Suprapubic skin (tissue), 4 donors: ENCODE results near the gene PIANP.
"Not testable (repeated sequence)": the region's sequence is repeated elsewhere in the genome, so short reads cannot be mapped to it uniquely, and the experiment has no call there.

ENCODE experiments used
- CTCF ChIP-seq, 2 donors: fragments of 200-600 bp in 1 of 2; fragments of 450-650 bp in 1 of 2; sonication (generic) in 1 of 2; IDR thresholded peaks; one replicate each; pipeline ENCODE4 v1.5.1; 2016 to 2019; ENCODE audit warnings: antibody characterized with exemption in 2 of 2, mild to moderate bottlenecking in 1 of 2, moderate library complexity in 1 of 2
- EP300 ChIP-seq: sonication (generic); formaldehyde crosslinking; IDR thresholded peaks from one replicate; pipeline ENCODE4 v1.6.1; 2017; ENCODE audit warnings: antibody characterized with exemption
- POLR2A ChIP-seq, 2 donors: fragments of 450-650 bp; IDR thresholded peaks; one replicate each; pipeline ENCODE4 v1.6.1; 2017; ENCODE audit warnings: antibody characterized with exemption in 2 of 2, mild to moderate bottlenecking in 2 of 2, moderate library complexity in 2 of 2
- POLR2AphosphoS5 ChIP-seq, 3 donors: sonication (generic); formaldehyde crosslinking; IDR thresholded peaks; one replicate each; pipeline ENCODE4 v1.6.1; 2017; ENCODE audit warnings: antibody characterized with exemption in 3 of 3

- TF ChIP-seq EP300; CTCF (IDR thresholded peaks at IDR 0.05); POLR2A (IDR thresholded peaks at IDR 0.05); POLR2AphosphoS5 (IDR thresholded peaks at IDR 0.05): not testable (repeated sequence)
These were observed 41.5 kb upstream of the PIANP start for GRCh38 chr12:6742080-6742479.
